Esophagus squamous epithelium (tissue), 4 donors: ENCODE data around the gene TBCD.

Experiments used
- POLR2A ChIP-seq, 4 donors: fragments of 450-650 bp; IDR thresholded peaks; one replicate each; pipeline ENCODE4 v1.6.1; 2017; ENCODE audit warnings: antibody characterized with exemption in 4 of 4, mild to moderate bottlenecking in 4 of 4, moderate library complexity in 3 of 4
- TF ChIP-seq, protein P1 (sequence below), 6 experiments: fragments of 450-650 bp in 4 of 6; fragments of 200-600 bp in 2 of 6; sonication (generic) in 2 of 6; IDR thresholded peaks; one replicate each; pipeline ENCODE4 v1.5.1; 2016 to 2019; ENCODE audit warnings: antibody characterized with exemption in 6 of 6, mild to moderate bottlenecking in 4 of 6, moderate library complexity in 4 of 6

DNA sequence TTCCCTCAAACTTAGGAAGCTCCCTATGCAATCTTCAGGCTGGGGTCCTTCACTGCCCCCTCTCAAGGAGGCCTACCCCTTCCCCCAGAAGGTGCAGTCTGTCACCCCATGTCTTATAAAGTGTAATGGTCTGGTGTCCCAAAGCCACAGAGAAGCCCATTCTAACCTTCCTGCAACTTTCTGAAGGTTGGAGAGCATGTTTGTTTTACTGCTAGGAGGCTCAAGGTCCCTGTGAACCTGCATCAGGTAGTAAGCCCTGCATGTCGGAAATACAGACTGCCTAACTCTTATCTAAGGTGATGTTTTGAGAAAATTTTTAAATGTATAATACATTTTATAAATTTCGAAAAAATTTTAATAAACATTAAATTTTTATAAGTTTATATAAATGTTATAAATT is 69.7 kb downstream of the TBCD start:
- TF ChIP-seq, protein P1, sequence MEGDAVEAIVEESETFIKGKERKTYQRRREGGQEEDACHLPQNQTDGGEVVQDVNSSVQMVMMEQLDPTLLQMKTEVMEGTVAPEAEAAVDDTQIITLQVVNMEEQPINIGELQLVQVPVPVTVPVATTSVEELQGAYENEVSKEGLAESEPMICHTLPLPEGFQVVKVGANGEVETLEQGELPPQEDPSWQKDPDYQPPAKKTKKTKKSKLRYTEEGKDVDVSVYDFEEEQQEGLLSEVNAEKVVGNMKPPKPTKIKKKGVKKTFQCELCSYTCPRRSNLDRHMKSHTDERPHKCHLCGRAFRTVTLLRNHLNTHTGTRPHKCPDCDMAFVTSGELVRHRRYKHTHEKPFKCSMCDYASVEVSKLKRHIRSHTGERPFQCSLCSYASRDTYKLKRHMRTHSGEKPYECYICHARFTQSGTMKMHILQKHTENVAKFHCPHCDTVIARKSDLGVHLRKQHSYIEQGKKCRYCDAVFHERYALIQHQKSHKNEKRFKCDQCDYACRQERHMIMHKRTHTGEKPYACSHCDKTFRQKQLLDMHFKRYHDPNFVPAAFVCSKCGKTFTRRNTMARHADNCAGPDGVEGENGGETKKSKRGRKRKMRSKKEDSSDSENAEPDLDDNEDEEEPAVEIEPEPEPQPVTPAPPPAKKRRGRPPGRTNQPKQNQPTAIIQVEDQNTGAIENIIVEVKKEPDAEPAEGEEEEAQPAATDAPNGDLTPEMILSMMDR (IDR thresholded peaks at IDR 0.05) = no peak
- TF ChIP-seq POLR2A (IDR thresholded peaks at IDR 0.05) = no peak
